OCI-LY3 (cell line): ENCODE measurements around the gene SLC44A1.

Experiments used
- H2AFZ ChIP-seq: fragments of 200-600, 300-600 bp; shearing (Covaris generic); 2 replicates; pipeline ENCODE4 v1.6.0; 2014; ENCODE audit warnings: antibody characterized with exemption, low read depth, low read length
- H3K27ac ChIP-seq: fragments of 200-600, 300-600 bp; sonication (generic); 2 replicates; pipeline ENCODE4 v1.5.1; 2014; ENCODE audit warnings: mild to moderate bottlenecking, low read length, moderate library complexity, mixed read lengths
- H3K27me3 ChIP-seq: fragments of 200-600, 300-600 bp; sonication (generic); 2 replicates; pipeline ENCODE4 v1.6.1; 2014; ENCODE audit warnings: low read depth, low read length, mixed read lengths
- H3K36me3 ChIP-seq: fragments of 200-600, 300-600 bp; sonication (generic); replicated peaks from 2 replicates; pipeline ENCODE3; 2014; ENCODE audit warnings: low read depth, low read length, mixed read lengths
- H3K4me1 ChIP-seq: fragments of 300-600, 200-600 bp; sonication (generic); 2 replicates; pipeline ENCODE4 v1.6.1; 2014; ENCODE audit warnings: low read length, mixed read lengths
- H3K4me2 ChIP-seq: fragments of 200-600, 300-600 bp; sonication (generic); 2 replicates; pipeline ENCODE4 v1.6.1; 2014; ENCODE audit warnings: low read length, mixed read lengths
- H3K4me3 ChIP-seq: fragments of 300-600, 200-600 bp; sonication (generic); 2 replicates; pipeline ENCODE4 v1.5.1; 2014; ENCODE audit warnings: antibody characterized with exemption, mild to moderate bottlenecking, low read length, moderate library complexity
- H3K79me2 ChIP-seq: fragments of 300-600, 200-600 bp; shearing (Covaris generic); 2 replicates; pipeline ENCODE4 v1.6.1; 2014; ENCODE audit warnings: mild to moderate bottlenecking, low read length, mixed read lengths
- H3K9ac ChIP-seq: fragments of 300-600, 200-600 bp; shearing (Covaris generic); 2 replicates; pipeline ENCODE4 v1.6.0; 2014; ENCODE audit warnings: mild to moderate bottlenecking, low read length, moderate library complexity
- H3K9me3 ChIP-seq: fragments of 200-600, 300-600 bp; shearing (Covaris generic); 2 replicates; pipeline ENCODE4 v1.6.1; 2014; ENCODE audit warnings: low read length, mixed read lengths; ENCODE audit not compliant: insufficient read depth
- H4K20me1 ChIP-seq: fragments of 200-600, 300-600 bp; sonication (generic); 2 replicates; pipeline ENCODE4 v1.6.1; 2016; ENCODE audit warnings: low read length, mixed read lengths; ENCODE audit not compliant: insufficient read depth
- EZH2phosphoT487 ChIP-seq: fragments of 200-600 bp; shearing (Covaris generic); IDR thresholded peaks from 2 replicates; pipeline ENCODE4 v1.6.1; 2018; ENCODE audit warnings: antibody characterized with exemption, mixed run types, low read depth
- TF ChIP-seq, protein P1 (sequence below): fragments of 200-600, 300-600 bp; sonication (generic); IDR thresholded peaks from 2 replicates; pipeline ENCODE4 v1.5.1; 2014; ENCODE audit warnings: antibody characterized with exemption, low read length, low read depth

SLC44A1 gene

DNA sequence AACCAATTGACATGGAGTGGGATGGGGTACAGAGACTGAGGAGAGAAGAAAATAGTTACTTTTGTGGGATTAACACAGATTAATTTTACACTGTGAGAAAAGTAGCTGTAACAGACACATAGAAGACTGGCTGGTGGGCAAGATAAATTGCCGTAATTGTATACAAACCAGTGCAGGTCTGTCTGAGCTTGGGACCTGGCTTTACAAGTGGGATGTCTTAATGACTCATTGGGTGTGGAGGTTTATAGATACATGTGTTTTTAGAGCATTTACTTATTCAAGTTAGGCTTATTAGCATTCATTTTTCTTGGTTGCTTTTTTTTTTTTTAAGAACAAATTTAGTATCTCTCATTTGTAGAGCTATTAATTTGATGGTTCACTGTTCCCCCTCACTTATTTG, 37.5 kb downstream of the SLC44A1 start:
- Histone ChIP-seq H4K20me1 (peaks cover 3% of the 10 kb centered on the region; the same call in 1 of the 2 replicates), H3K27ac (no peak overlapping the region), H3K4me1 (no peaks in the 10 kb centered on the region)

GRCh38 chr9:105282870-105283621, 38.6 kb downstream of the SLC44A1 start:
- no peak overlapping the region for H3K27ac ChIP-seq
- H3K9me3 ChIP-seq = no peaks in the 10 kb centered on the region
- no peak overlapping the region for H3K4me2 ChIP-seq
- no peak overlapping the region for H3K4me3 ChIP-seq
- H4K20me1 ChIP-seq = peaks cover 3% of the 10 kb centered on the region; the same call in 1 of the 2 replicates
- H3K4me1 ChIP-seq = no peaks in the 10 kb centered on the region
- H2AFZ ChIP-seq = no peak overlapping the region
- H3K79me2 ChIP-seq = peaks cover 30% of the 10 kb centered on the region
- H3K27me3 ChIP-seq = no peaks in the 10 kb centered on the region
- TF ChIP-seq EZH2phosphoT487 = no peak
- TF ChIP-seq, protein P1, sequence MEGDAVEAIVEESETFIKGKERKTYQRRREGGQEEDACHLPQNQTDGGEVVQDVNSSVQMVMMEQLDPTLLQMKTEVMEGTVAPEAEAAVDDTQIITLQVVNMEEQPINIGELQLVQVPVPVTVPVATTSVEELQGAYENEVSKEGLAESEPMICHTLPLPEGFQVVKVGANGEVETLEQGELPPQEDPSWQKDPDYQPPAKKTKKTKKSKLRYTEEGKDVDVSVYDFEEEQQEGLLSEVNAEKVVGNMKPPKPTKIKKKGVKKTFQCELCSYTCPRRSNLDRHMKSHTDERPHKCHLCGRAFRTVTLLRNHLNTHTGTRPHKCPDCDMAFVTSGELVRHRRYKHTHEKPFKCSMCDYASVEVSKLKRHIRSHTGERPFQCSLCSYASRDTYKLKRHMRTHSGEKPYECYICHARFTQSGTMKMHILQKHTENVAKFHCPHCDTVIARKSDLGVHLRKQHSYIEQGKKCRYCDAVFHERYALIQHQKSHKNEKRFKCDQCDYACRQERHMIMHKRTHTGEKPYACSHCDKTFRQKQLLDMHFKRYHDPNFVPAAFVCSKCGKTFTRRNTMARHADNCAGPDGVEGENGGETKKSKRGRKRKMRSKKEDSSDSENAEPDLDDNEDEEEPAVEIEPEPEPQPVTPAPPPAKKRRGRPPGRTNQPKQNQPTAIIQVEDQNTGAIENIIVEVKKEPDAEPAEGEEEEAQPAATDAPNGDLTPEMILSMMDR = no peak
- peaks cover 3% of the 10 kb centered on the region for H3K36me3 ChIP-seq
- H3K9ac ChIP-seq = no peak overlapping the region

More for the DNA sequence above, 37.5 kb downstream of the SLC44A1 start:
- peaks cover 33% of the 10 kb centered on the region for H3K79me2 ChIP-seq
- no peaks in the 10 kb centered on the region for H3K9me3 ChIP-seq
- TF ChIP-seq, protein P1 = no peak
- TF ChIP-seq EZH2phosphoT487 = no peak
- H3K36me3 ChIP-seq = peaks cover 3% of the 10 kb centered on the region
- H3K4me3 ChIP-seq = no peak overlapping the region
- H2AFZ ChIP-seq = no peak overlapping the region
- no peak overlapping the region for H3K9ac ChIP-seq
- H3K4me2 ChIP-seq = no peak overlapping the region
- H3K27me3 ChIP-seq = no peaks in the 10 kb centered on the region

- Histone ChIP-seq H3K36me3 (peaks cover 3% of the 10 kb centered on the region), H4K20me1 (peaks cover 3% of the 10 kb centered on the region; the same call in 1 of the 2 replicates), H3K4me1 (no peaks in the 10 kb centered on the region), H3K9ac (no peak overlapping the region), H3K9me3 (no peaks in the 10 kb centered on the region), H3K4me3 (no peak overlapping the region), H3K4me2 (no peak overlapping the region), H2AFZ (no peak overlapping the region), H3K27ac (no peak overlapping the region), H3K27me3 (no peaks in the 10 kb centered on the region), H3K79me2 (peaks cover 30% of the 10 kb centered on the region)
- TF ChIP-seq EZH2phosphoT487 = no peak
- TF ChIP-seq, protein P1 = no peak
Measured at GRCh38 chr9:105283795-105284194, 39.3 kb downstream of the SLC44A1 start.

DNA sequence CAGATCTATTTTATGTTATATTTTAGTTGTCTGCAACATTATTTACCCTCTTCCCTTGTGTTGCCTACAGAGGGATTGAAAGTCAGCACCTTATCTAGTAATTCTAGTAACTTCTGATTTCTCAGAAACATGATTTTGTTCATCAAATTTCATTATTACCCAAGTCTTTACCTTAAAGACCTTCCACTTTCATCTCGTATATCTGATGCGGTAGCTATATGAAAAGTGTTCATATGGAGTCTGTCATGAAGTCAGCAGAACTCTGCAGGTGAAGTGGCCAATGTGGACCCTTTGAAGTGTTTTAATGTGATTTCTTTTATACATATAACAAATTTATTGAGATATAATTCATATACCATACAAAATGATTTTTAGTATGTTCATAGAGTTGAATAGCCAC, 40.0 kb downstream of the SLC44A1 start:
- TF ChIP-seq, protein P1 = no peak
- no peak for TF ChIP-seq EZH2phosphoT487
- H4K20me1 ChIP-seq = peaks cover 3% of the 10 kb centered on the region; the same call in 1 of the 2 replicates
- no peak overlapping the region for H3K27ac ChIP-seq
- no peak overlapping the region for H3K9ac ChIP-seq
- H3K36me3 ChIP-seq = peaks cover 3% of the 10 kb centered on the region
- H3K27me3 ChIP-seq = no peaks in the 10 kb centered on the region
- H3K79me2 ChIP-seq = peaks cover 30% of the 10 kb centered on the region
- no peak overlapping the region for H3K4me2 ChIP-seq
- H3K9me3 ChIP-seq = no peaks in the 10 kb centered on the region
- no peak overlapping the region for H2AFZ ChIP-seq
- no peak overlapping the region for H3K4me3 ChIP-seq
- no peaks in the 10 kb centered on the region for H3K4me1 ChIP-seq
